ENCODE data around the gene SPDYE4. TPM values are rescaled to one million over a fixed set of nuclear protein-coding genes. Genes with fewer than 3 reads are reported as not detected.

SPDYE4 gene
- total RNA-seq, 1 experiment from 2014 or later: not detected

GRCh38 chr17:8712698-8713097 is 45.6 kb downstream of the SPDYE4 start:
- DNase-seq (ENCODE audit: low spot score): no peak

- no peak for DNase-seq (ENCODE audit: low spot score)
Observed at GRCh38 chr17:8711291-8711690, 47.1 kb downstream of the SPDYE4 start.

- no peak for DNase-seq (ENCODE audit: low spot score)
Observed at GRCh38 chr17:8710813-8711212, 47.5 kb downstream of the SPDYE4 start.

- no peak for DNase-seq (ENCODE audit: low spot score)
Observed at GRCh38 chr17:8709006-8709405, 49.3 kb downstream of the SPDYE4 start.

- no peak for DNase-seq (ENCODE audit: low spot score)
Observed at GRCh38 chr17:8708025-8708461, 50.3 kb downstream of the SPDYE4 start.

- no peak for DNase-seq (ENCODE audit: low spot score)
Observed at GRCh38 chr17:8707332-8708024, 50.9 kb downstream of the SPDYE4 start.

- DNase-seq (ENCODE audit: low spot score): no peak
Observed at GRCh38 chr17:8706431-8706830, 51.9 kb downstream of the SPDYE4 start.

GRCh38 chr17:8705427-8705826 is 52.9 kb downstream of the SPDYE4 start:
- no peak for DNase-seq (ENCODE audit: low spot score)

GRCh38 chr17:8703001-8703400 is 55.3 kb downstream of the SPDYE4 start:
- DNase-seq (ENCODE audit: low spot score): no peak

- DNase-seq (ENCODE audit: low spot score): no peak
Observed at GRCh38 chr17:8701754-8702153, 56.6 kb downstream of the SPDYE4 start.

GRCh38 chr17:8701221-8701620 is 57.1 kb downstream of the SPDYE4 start:
- no peak for DNase-seq (ENCODE audit: low spot score)

Other genes with a start within 250 kb of the SPDYE4 start
- gene MYH10, start 127.8 kb downstream of the SPDYE4 start, total RNA-seq (2014; rRNA removed; shearing (Covaris generic)): 47.1 and 72.1 TPM in 2 replicates
- not detected in 2 replicates for gene CCDC42, start 13.7 kb downstream of the SPDYE4 start, total RNA-seq (2014; rRNA removed; shearing (Covaris generic))
- not detected in 2 replicates for gene MFSD6L, start 40.8 kb upstream of the SPDYE4 start, total RNA-seq (2014; rRNA removed; shearing (Covaris generic))
- gene PIK3R6, start 109.1 kb upstream of the SPDYE4 start, total RNA-seq (2014; rRNA removed; shearing (Covaris generic)): not detected in 2 replicates
- gene PIK3R5, start 207.2 kb upstream of the SPDYE4 start, total RNA-seq (2014; rRNA removed; shearing (Covaris generic)): 0.14 TPM in 1 of 2 replicates, not detected in the other

All from A172 (cell line).